ENCODE data around the gene EMP1. TPM values are rescaled to one million over a fixed set of nuclear protein-coding genes. Genes with fewer than 3 reads are reported as not detected.

EMP1 gene
- total RNA-seq, 1 experiment from 2014 or later: 0.63 TPM

- no peak overlapping the region for H3K27ac Mint-ChIP-seq
- no peak overlapping the region for H2BK120ac ChIP-seq (ENCODE audit: low read depth, low read length, poor library complexity, severe bottlenecking)
- DNase-seq: no peak
- H2BK15ac ChIP-seq (ENCODE audit: low read depth, low read length): no peak overlapping the region
- H3K79me1 ChIP-seq (ENCODE audit: insufficient read depth, low read depth, low read length, poor library complexity, severe bottlenecking): no peaks in the 10 kb centered on the region
- no peaks in the 10 kb centered on the region for H3K4me1 Mint-ChIP-seq
- H3K9me3 ChIP-seq (ENCODE audit: control insufficient read depth, low read depth, low read length): no peaks in the 10 kb centered on the region
- no peak overlapping the region for H3K23ac ChIP-seq (ENCODE audit: insufficient read length, low read depth, low read length)
- no peaks in the 10 kb centered on the region for H3K9me3 Mint-ChIP-seq
- H3T11ph ChIP-seq (ENCODE audit: low read length): no peak overlapping the region
- H3K14ac ChIP-seq (ENCODE audit: insufficient read depth, low read length): no peak overlapping the region
- H2BK12ac ChIP-seq (ENCODE audit: insufficient read length, low read depth, low read length): no peak overlapping the region
- H2BK5ac ChIP-seq (ENCODE audit: insufficient read length, low read length): no peak overlapping the region
- no peak overlapping the region for H3K4me2 ChIP-seq (ENCODE audit: insufficient read depth, insufficient read length, low read length)
- no CpG with 5 or more reads among the region's 1 CpG for WGBS (ENCODE audit: extremely low coverage, insufficient read length, low lambda C conversion rate)
- no peaks in the 10 kb centered on the region; a peak in 1 of 7 replicates for H3K36me3 Mint-ChIP-seq (ENCODE audit: insufficient read depth in 1 of 3, low read depth in 3 of 3)
- no peak overlapping the region for H3K4ac ChIP-seq (ENCODE audit: low read depth, low read length)
- no peak overlapping the region for H4K91ac ChIP-seq (ENCODE audit: insufficient read length, low read depth, low read length)
- no peaks in the 10 kb centered on the region for H3K27me3 ChIP-seq (ENCODE audit: insufficient read depth, low read length)
- no peak overlapping the region for H4K8ac ChIP-seq (replicated peaks; ENCODE audit: insufficient read length, low read depth, low read length)
- no peak overlapping the region for H2AFZ ChIP-seq (ENCODE audit: low read length)
- no peak overlapping the region for H3K9ac ChIP-seq (ENCODE audit: extremely low read depth, insufficient read length, low read length)
- no peaks in the 10 kb centered on the region for H3K23me2 ChIP-seq (ENCODE audit: insufficient read length, low read depth, low read length, poor library complexity, severe bottlenecking)
- H3K4me3 Mint-ChIP-seq: no peak overlapping the region
- H3K79me2 ChIP-seq (ENCODE audit: insufficient read depth, low read length): no peaks in the 10 kb centered on the region
- no peak overlapping the region for H3K27ac ChIP-seq (ENCODE audit: insufficient read length, low read depth, low read length)
- no peak overlapping the region for H3K56ac ChIP-seq (ENCODE audit: insufficient read length, low read depth, low read length)
- H2AK5ac ChIP-seq (ENCODE audit: insufficient read length, low read length): no peak overlapping the region
- H3K27me3 Mint-ChIP-seq (ENCODE audit: low read depth): no peaks in the 10 kb centered on the region
- H2BK20ac ChIP-seq (ENCODE audit: low read depth, low read length, poor library complexity, severe bottlenecking): no peak overlapping the region
- H3K18ac ChIP-seq (ENCODE audit: insufficient read length, low read depth, low read length): no peak overlapping the region
- no peaks in the 10 kb centered on the region for H4K20me1 ChIP-seq (ENCODE audit: control insufficient read depth, insufficient read depth, insufficient read length)
- TF ChIP-seq CTCF (conservative IDR thresholded peaks at IDR 0.05): no peak
- H3K4me1 ChIP-seq (ENCODE audit: insufficient read depth, low read length): no peaks in the 10 kb centered on the region
- no peak overlapping the region for H4K5ac ChIP-seq (ENCODE audit: insufficient read length, low read depth, low read length)
Observed at GRCh38 chr12:13243516-13244070, 47.1 kb downstream of the EMP1 start.

Data from H9 (cell line).